GM12891 (cell line): Measurements from ENCODE around the gene KSR1.

Source experiments
- DNase-seq: peaks from one replicate; pipeline ENCODE4 v3.0.0; 2011; ENCODE audit warnings: low spot score; ENCODE audit not compliant: insufficient read length
- FAIRE-seq: peaks from 2 replicates; lab custom pipeline; 2011; peaks lifted over from hg19 to GRCh38; lab: Jason Lieb, UNC
- PAX5 ChIP-seq: IDR thresholded peaks from 2 replicates; pipeline ENCODE4 v1.6.1; 2011; ENCODE audit warnings: low read length, moderate library complexity, mild to moderate bottlenecking; ENCODE audit not compliant: insufficient read depth, severe bottlenecking
- POLR2A ChIP-seq: IDR thresholded peaks from 2 replicates; pipeline ENCODE4 v1.6.1; 2011; ENCODE audit warnings: low read depth, low read length, control low read depth
- POLR2AphosphoS5 ChIP-seq: IDR thresholded peaks from 2 replicates; pipeline ENCODE4 v1.6.1; 2011; ENCODE audit warnings: low read depth, low read length, control low read depth
- POU2F2 ChIP-seq: IDR thresholded peaks from 2 replicates; pipeline ENCODE4 v1.6.1; 2011; ENCODE audit warnings: low read depth, mild to moderate bottlenecking, control low read depth, low read length, moderate library complexity
- SPI1 ChIP-seq: IDR thresholded peaks from 2 replicates; pipeline ENCODE4 v1.6.1; 2011; ENCODE audit warnings: low read depth, low read length, control low read depth
- TAF1 ChIP-seq: IDR thresholded peaks from 2 replicates; pipeline ENCODE4 v1.6.1; 2011; ENCODE audit warnings: low read depth, low read length, control low read depth

KSR1 gene

GRCh38 chr17:27541301-27542023 is 85.2 kb downstream of the KSR1 start:
- no peak for FAIRE-seq
- TF ChIP-seq POLR2AphosphoS5: no peak
- no peak for TF ChIP-seq PAX5
- TF ChIP-seq POU2F2: no peak
- no peak for TF ChIP-seq TAF1
- TF ChIP-seq SPI1: no peak
- no peak for TF ChIP-seq POLR2A
- no peak for DNase-seq

GRCh38 chr17:27542841-27543463 is 86.7 kb downstream of the KSR1 start:
- TF ChIP-seq POLR2AphosphoS5: no peak
- TF ChIP-seq TAF1: no peak
- TF ChIP-seq PAX5: no peak
- no peak for TF ChIP-seq SPI1
- no peak for TF ChIP-seq POLR2A
- no peak for TF ChIP-seq POU2F2
- no peak for DNase-seq
- no peak for FAIRE-seq

GRCh38 chr17:27543464-27543856 is 87.2 kb downstream of the KSR1 start:
- DNase-seq (no peak), FAIRE-seq (no peak)
- TF ChIP-seq POU2F2 (no peak), TAF1 (no peak), POLR2A (no peak), PAX5 (no peak), POLR2AphosphoS5 (no peak), SPI1 (no peak)

- no peak for DNase-seq
- FAIRE-seq: peak; percentile 58
- TF ChIP-seq POU2F2: no peak
- no peak for TF ChIP-seq POLR2AphosphoS5
- no peak for TF ChIP-seq POLR2A
- TF ChIP-seq PAX5: no peak
- TF ChIP-seq SPI1: no peak
These were observed 87.7 kb downstream of the KSR1 start for GRCh38 chr17:27543958-27544349.

GRCh38 chr17:27544350-27545131 is 88.3 kb downstream of the KSR1 start:
- DNase-seq (peak; percentile 66), FAIRE-seq (peak; percentile 78)
- peak; percentile 74 for TF ChIP-seq POU2F2
- TF ChIP-seq PAX5: peak; percentile 86
- TF ChIP-seq POLR2AphosphoS5: no peak
- peak; percentile 13; the same call in 1 of the 2 replicates for TF ChIP-seq SPI1

- no peak for FAIRE-seq
- no peak for DNase-seq
These were observed 89.4 kb downstream of the KSR1 start for GRCh38 chr17:27545562-27546229.

GRCh38 chr17:27546624-27547300 is 90.5 kb downstream of the KSR1 start:
- TF ChIP-seq POLR2AphosphoS5 (no peak), POU2F2 (no peak), POLR2A (no peak), TAF1 (no peak), PAX5 (no peak), SPI1 (no peak)
- DNase-seq (peak; percentile 37), FAIRE-seq (no peak)

More at GRCh38 chr17:27545562-27546229, 89.4 kb downstream of the KSR1 start:
- TF ChIP-seq POLR2A: no peak
- TF ChIP-seq POLR2AphosphoS5: no peak
- no peak for TF ChIP-seq PAX5
- TF ChIP-seq POU2F2: no peak
- no peak for TF ChIP-seq SPI1
- no peak for TF ChIP-seq TAF1

GRCh38 chr17:27547301-27547683 is 91.0 kb downstream of the KSR1 start:
- FAIRE-seq: peak; percentile 55

More at GRCh38 chr17:27547301-27547683, 91.0 kb downstream of the KSR1 start:
- DNase-seq: no peak
- no peak for TF ChIP-seq POU2F2
- TF ChIP-seq SPI1: no peak
- TF ChIP-seq TAF1: 0 out of 2 replicates have a peak, but pooled peaks have one; percentile 8
